ENCODE measurements around the gene COQ9.
A peak's percentile ranks its signal among the peaks of the same experiment; 100 is the strongest.

COQ9 gene

GRCh38 chr16:57478396-57479204 is 31.3 kb downstream of the COQ9 start:
- H3K27me3 ChIP-seq (ENCODE audit: insufficient read depth, low read depth, severe bottlenecking) = no peaks in the 10 kb centered on the region
- H3K4me3 ChIP-seq (ENCODE audit: low read depth, low read length) = no peak overlapping the region
- no peak for DNase-seq
- no peaks in the 10 kb centered on the region for H3K9me3 ChIP-seq (ENCODE audit: severe bottlenecking)
- H3K27ac ChIP-seq = no peak overlapping the region
- peaks cover 11% of the 10 kb centered on the region for H3K36me3 ChIP-seq
- no peak for TF ChIP-seq CTCF (IDR thresholded peaks at IDR 0.05; ENCODE audit: low read depth, low read length)

DNA sequence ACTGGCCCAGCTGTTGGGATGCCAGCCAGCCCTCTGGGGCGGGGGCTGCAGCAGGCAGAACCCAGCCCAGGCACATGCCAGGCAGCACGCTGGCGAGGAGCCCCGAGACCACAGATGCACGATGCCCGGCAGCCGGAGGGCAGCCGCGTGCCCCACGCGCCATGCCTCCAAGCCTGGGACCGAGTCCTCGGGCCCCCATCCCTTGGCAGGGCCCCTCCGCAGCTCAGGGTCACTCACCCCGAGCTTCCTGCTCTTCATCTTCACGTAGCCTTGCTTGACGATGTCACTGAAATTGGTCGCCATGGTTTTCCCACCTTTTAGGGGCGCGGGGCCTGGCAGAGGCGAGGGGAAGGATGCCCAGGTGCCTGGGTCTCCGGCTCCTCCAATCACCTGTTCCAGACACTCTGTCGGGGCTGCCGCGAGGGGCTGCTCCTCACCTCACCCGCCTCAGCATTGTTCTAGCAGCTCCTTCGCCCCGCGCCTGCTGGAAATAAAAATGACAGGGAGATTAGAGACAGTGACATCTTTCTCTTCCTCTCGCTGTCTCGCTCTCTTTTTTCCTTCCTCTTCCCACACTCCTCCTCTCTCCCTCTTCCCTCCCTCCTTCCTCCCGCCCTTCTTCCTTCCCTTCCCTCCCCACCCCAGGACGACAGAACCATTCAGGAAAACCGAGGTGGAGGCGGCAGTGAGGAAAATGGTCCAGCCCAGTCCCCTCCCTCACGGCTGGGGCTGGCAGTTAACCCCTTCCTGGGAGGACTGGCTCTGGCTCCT is 32.1 kb downstream of the COQ9 start:
- Histone ChIP-seq H3K4me3 (ENCODE audit: low read depth, low read length) (peak overlapping the region; percentile 27), H3K36me3 (peaks cover 3% of the 10 kb centered on the region), H3K9me3 (ENCODE audit: severe bottlenecking) (no peaks in the 10 kb centered on the region), H3K27me3 (ENCODE audit: insufficient read depth, low read depth, severe bottlenecking) (no peaks in the 10 kb centered on the region), H3K27ac (peak overlapping the region; percentile 51)
- DNase-seq = peak; percentile 81
- TF ChIP-seq CTCF (IDR thresholded peaks at IDR 0.05; ENCODE audit: low read depth, low read length) = no peak

DNA sequence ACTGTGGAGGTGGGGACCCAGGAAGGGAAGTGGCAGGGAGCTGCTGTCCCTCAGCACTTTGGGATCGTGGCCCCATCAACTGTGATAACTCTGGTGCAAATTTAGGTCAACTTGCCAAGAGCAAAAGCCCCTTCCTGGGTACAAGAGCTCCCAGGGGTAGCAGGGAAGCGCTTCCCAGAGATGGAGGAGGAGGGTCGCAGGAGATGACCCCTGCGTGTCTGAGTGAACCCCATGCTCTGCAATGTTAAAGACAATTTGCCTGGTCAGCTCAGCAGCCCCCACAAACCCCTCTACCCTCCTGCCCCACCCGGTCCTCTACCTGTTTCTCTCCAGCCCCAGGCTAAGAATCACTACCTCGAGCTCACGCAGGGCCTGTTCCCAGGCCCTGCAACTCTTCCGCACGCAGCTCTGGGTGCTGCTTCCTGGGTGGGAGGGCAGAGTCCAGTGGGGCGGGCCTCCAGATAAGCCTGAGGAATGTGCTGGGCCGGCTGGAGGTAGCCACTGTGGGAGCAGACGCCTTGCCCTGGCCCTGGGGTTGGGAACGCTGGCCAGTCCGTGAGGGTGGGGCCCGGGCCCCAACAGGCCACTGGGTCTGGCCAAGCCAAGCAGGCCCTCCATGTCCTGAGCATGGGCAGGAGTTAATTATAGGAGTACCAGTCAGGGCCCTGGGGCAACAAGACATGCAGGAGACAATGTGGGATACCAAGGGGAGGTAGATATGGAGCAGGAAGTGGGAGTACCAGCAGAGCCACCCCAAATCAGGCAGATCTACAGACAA is 32.9 kb downstream of the COQ9 start:
- Histone ChIP-seq H3K36me3 (no peaks in the 10 kb centered on the region), H3K27ac (peak overlapping the region; percentile 51), H3K4me3 (ENCODE audit: low read depth, low read length) (peak overlapping the region; percentile 27), H3K9me3 (ENCODE audit: severe bottlenecking) (no peaks in the 10 kb centered on the region), H3K27me3 (ENCODE audit: insufficient read depth, low read depth, severe bottlenecking) (no peaks in the 10 kb centered on the region)
- DNase-seq = peak; percentile 74
- TF ChIP-seq CTCF (IDR thresholded peaks at IDR 0.05; ENCODE audit: low read depth, low read length) = no peak

DNA sequence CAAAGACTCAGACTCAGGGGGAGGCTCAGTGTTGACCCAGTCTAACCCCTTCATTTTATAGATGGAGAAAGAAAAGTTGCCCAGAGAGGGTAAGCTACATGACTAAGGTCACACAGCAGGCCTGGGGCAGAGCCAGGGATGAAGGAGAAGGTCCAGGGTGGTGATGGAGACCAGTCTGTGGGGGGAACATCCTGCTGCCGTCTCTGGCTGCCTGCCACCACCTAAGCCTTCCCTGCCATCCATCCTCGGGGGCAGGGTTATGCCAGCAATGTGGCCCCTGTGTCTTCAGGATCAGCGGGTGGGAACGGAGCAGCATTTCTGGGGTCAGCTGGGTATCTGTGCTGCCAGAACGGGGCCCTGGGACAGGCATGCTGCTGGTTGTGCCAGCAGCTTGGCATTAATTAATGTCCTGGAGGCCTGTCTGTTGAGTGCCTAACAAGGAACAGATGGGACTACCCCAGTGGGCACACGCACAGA is 33.5 kb downstream of the COQ9 start:
- Histone ChIP-seq H3K27ac (no peak overlapping the region; the same call in 1 of the 2 replicates), H3K27me3 (ENCODE audit: insufficient read depth, low read depth, severe bottlenecking) (no peaks in the 10 kb centered on the region), H3K4me3 (ENCODE audit: low read depth, low read length) (no peak overlapping the region), H3K36me3 (no peaks in the 10 kb centered on the region), H3K9me3 (ENCODE audit: severe bottlenecking) (no peaks in the 10 kb centered on the region)
- no peak for DNase-seq
- TF ChIP-seq CTCF (IDR thresholded peaks at IDR 0.05; ENCODE audit: low read depth, low read length) = no peak

- no peaks in the 10 kb centered on the region for H3K9me3 ChIP-seq (ENCODE audit: severe bottlenecking)
- no peaks in the 10 kb centered on the region for H3K36me3 ChIP-seq
- H3K27ac ChIP-seq = no peak overlapping the region
- no peak for DNase-seq
- H3K4me3 ChIP-seq (ENCODE audit: low read depth, low read length) = no peak overlapping the region
- TF ChIP-seq CTCF (IDR thresholded peaks at IDR 0.05; ENCODE audit: low read depth, low read length) = no peak
- no peaks in the 10 kb centered on the region for H3K27me3 ChIP-seq (ENCODE audit: insufficient read depth, low read depth, severe bottlenecking)
Measured at GRCh38 chr16:57481421-57481820, 34.1 kb downstream of the COQ9 start.

Measured in WERI-Rb-1 (cell line).